NB4 (cell line): ENCODE results near the gene TADA1.

Source experiments
- DNase-seq: peaks from one replicate; pipeline ENCODE4 v3.0.0; 2010; ENCODE audit warnings: low read depth
- H3K4me3 ChIP-seq: one replicate; pipeline ENCODE4 v1.5.1; 2011; ENCODE audit warnings: mild to moderate bottlenecking, low read depth, low read length, moderate library complexity
- MYC ChIP-seq: IDR thresholded peaks from 2 replicates; pipeline ENCODE4 v1.6.1; 2011; ENCODE audit warnings: low read depth, low read length
- POLR2A ChIP-seq: IDR thresholded peaks from 2 replicates; pipeline ENCODE4 v1.6.1; 2011; ENCODE audit warnings: mild to moderate bottlenecking; ENCODE audit not compliant: insufficient read length; ENCODE audit errors: extremely low read depth
- TF ChIP-seq, protein P1 (sequence below): IDR thresholded peaks from one replicate; pipeline ENCODE4 v1.5.1; 2012; ENCODE audit warnings: low read depth, low read length
- TF ChIP-seq, protein P2 (sequence below): IDR thresholded peaks from 2 replicates; pipeline ENCODE4 v1.6.1; 2011; ENCODE audit warnings: low read depth, low read length

TADA1 gene

DNA sequence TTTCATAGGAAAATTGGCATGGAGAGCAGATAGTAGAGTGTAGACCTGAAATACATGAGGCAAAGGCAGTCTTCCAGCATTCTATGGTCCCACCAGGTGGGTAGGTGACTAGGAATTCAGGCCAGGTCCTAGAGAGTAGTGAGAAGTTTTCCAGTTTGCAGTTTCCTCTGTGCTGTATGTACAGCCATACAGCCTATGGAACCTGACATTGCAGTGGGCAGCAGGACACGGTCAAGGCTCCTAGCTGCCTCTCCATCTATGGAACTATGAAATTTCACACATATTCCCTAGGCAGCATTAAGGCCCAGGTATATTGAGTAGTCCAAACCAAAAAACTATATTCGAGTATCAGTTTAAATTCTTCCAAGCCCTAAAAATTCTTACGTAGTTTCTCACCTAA lies 20.5 kb downstream of the TADA1 start:
- DNase-seq: no peak
- H3K4me3 ChIP-seq: no peak overlapping the region
- TF ChIP-seq MYC (no peak), POLR2A (no peak)
- TF ChIP-seq, protein P1, sequence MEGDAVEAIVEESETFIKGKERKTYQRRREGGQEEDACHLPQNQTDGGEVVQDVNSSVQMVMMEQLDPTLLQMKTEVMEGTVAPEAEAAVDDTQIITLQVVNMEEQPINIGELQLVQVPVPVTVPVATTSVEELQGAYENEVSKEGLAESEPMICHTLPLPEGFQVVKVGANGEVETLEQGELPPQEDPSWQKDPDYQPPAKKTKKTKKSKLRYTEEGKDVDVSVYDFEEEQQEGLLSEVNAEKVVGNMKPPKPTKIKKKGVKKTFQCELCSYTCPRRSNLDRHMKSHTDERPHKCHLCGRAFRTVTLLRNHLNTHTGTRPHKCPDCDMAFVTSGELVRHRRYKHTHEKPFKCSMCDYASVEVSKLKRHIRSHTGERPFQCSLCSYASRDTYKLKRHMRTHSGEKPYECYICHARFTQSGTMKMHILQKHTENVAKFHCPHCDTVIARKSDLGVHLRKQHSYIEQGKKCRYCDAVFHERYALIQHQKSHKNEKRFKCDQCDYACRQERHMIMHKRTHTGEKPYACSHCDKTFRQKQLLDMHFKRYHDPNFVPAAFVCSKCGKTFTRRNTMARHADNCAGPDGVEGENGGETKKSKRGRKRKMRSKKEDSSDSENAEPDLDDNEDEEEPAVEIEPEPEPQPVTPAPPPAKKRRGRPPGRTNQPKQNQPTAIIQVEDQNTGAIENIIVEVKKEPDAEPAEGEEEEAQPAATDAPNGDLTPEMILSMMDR: no peak
- TF ChIP-seq, protein P2, sequence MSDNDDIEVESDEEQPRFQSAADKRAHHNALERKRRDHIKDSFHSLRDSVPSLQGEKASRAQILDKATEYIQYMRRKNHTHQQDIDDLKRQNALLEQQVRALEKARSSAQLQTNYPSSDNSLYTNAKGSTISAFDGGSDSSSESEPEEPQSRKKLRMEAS: no peak

DNA sequence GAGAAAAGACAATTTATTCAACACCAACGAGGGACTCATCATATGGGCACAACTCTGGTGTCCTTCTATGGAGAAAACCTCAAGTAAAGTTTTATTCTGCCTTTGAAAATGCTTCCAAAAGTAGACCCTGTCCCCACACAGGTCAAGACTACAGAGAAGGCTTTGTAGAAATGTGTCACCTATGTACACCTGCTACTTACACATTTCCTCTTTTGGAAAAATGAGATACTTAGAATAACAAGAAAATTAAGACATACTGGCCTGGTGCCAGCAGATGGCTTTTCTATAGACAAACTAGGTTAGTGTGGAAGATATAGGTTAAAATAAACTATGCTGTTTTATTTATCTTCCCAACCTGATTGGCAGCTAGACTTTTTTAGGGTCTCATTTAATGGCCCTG lies 23.1 kb downstream of the TADA1 start:
- H3K4me3 ChIP-seq: no peak overlapping the region
- TF ChIP-seq, protein P1: no peak
- TF ChIP-seq MYC (no peak), POLR2A (no peak)
- TF ChIP-seq, protein P2: no peak
- DNase-seq: no peak

DNA sequence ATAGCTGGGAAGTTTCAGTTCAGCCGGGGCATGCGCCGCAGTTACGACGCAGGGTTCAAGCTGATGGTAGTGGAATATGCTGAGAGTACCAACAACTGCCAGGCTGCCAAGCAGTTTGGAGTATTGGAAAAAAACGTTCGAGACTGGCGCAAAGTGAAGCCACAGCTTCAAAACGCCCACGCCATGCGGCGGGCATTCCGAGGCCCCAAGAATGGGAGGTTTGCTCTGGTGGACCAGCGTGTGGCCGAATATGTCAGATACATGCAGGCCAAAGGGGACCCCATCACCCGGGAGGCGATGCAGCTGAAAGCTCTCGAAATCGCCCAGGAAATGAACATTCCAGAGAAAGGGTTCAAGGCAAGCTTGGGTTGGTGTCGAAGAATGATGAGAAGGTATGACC lies 26.9 kb downstream of the TADA1 start:
- DNase-seq: no peak
- no peak overlapping the region for H3K4me3 ChIP-seq
- TF ChIP-seq, protein P2: no peak
- TF ChIP-seq POLR2A (no peak), MYC (no peak)
- TF ChIP-seq, protein P1: no peak

DNA sequence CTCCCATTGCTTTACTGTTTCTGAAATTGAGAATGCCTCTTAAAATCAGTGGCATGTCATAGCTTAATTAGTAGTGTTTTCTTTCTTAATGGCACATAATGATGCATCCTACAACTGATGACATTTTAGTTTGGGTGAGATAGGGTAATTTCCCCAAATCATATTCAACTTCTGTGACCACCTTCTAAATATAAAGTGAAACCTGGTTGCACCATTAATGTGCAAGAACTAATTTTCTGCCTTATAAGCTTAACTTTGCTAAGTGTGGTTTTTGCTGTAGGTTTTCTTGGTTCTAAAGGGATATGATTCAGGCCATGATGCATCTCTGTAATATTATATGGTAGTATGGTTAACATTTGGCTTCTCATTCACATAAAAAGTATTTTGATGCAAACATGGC lies 27.9 kb downstream of the TADA1 start:
- TF ChIP-seq, protein P1: no peak
- DNase-seq: no peak
- no peak overlapping the region for H3K4me3 ChIP-seq

DNA sequence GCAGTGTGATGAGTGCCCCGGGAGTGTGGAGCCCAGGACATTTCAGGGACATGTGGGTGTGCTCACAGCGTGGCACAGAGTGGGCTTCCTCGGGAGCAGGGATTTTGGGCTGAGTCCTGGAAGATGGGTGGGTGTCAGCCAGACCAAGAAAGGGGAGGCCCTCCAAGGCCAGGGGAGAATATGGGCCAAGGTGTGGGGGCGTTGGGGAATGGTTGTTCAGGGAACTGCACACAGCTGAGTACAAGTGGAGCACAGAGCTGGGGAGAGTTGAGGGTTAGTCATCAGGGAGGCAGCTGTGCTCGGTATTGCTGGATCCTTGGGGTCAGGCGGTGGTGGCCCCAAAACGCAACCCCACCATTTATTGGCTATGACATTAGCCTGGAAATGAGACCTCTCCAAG lies 31.3 kb downstream of the TADA1 start:
- TF ChIP-seq, protein P1: no peak
- no peak for TF ChIP-seq MYC
- TF ChIP-seq, protein P2: no peak
- TF ChIP-seq POLR2A: no peak
- no peak overlapping the region for H3K4me3 ChIP-seq
- no peak for DNase-seq

DNA sequence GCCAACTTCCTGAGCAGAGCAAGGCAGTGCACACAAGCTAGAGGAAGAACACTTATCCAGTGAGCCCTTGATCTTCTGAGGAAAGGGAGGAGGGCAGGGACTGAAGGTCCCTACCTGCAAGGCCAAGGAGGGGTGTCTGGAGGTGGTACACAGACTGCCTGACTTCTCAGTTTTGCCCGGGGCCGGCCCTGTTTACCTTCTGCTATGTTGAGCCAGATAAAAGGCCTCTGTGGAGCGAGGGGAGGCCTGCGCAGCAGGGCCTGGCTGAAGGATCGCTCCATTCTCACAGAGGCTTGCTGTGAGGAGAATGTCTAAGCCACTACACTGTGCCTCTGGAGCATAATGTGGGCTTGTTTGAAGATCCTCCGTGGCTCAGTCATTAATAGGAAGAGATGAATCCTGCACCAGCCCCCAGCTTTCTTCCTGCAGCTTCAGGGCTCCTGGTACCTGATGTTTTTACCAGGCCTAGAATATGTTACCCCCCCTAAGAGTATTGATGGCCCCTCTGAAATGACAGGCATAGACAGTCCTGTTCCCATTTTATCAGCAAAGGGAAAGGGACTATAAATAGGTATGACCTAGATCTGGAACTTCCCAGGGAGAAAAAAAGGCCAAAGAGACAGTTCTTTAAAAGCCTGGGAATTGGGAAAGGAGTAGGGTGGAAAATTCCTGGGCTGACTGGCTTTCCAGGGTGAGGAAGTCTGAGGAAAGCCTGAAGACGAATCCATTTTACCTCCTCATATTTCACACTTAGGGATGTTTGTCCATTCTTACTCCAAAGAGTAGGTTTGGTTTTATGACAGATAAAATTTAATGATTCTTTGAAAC lies 32.1 kb downstream of the TADA1 start:
- no peak overlapping the region for H3K4me3 ChIP-seq
- TF ChIP-seq POLR2A (no peak), MYC (no peak)
- TF ChIP-seq, protein P1: no peak
- TF ChIP-seq, protein P2: no peak
- no peak for DNase-seq
